ENCODE measurements around the gene HNRNPH3. TPM values are rescaled to one million over a fixed set of nuclear protein-coding genes. Genes with fewer than 3 reads are reported as not detected.
A peak's percentile ranks its signal among the peaks of the same experiment; 100 is the strongest.

HNRNPH3 gene
- total RNA-seq, 1 donor, result 16.7 TPM

DNA sequence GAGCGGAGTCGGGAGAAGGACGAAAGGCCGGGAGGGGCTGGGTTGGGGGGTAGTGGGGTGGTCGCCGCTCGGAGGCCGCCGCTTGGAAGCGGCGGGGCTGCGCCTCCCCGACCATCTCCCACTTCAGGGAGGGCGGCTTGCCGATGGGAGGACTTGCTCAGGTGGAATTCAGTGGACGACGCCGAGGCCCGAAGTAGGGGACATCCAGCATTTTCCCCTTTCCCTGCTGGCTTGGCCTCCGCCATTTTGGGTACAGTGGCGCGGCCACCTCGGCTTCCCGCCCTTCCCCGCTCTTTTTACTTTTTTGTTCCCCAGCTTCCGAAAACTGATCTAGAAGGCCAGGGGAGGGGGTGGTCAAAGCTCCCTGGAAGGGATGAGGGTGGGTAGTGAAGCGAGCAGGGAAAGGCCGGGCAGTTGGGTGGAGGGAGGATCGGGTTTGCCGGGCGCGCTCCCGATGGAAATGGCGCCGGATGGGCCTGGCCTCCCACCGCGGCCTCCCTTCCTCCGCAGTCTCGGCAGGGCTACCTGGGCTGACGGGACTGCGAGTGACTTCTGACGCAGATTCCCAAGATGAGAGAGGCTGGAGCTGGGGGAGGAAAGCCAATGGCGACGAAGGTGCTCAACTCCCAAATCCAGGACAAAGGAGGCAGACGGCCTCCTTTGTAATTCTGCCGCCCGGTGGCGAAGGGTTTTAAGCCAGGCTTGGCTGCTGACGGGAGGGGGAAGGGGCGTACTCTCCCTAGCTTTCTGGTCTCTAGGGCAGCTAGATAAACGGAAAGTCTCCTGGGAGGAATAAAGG lies 594 bp downstream of the HNRNPH3 start, which contains the start of gene PBLD:
Gene PBLD (minus strand): TSS at position 670 of the 799 bp plus-strand sequence. CDS start 26,084 bp downstream, outside the sequence.
- peak within 1 kb of the TSS; percentile 91 for H3K4me3 ChIP-seq (ENCODE audit: low read depth, low read length)
- DNase-seq (ENCODE audit: low read depth), result peak; percentile 83
- TF ChIP-seq, protein P1, sequence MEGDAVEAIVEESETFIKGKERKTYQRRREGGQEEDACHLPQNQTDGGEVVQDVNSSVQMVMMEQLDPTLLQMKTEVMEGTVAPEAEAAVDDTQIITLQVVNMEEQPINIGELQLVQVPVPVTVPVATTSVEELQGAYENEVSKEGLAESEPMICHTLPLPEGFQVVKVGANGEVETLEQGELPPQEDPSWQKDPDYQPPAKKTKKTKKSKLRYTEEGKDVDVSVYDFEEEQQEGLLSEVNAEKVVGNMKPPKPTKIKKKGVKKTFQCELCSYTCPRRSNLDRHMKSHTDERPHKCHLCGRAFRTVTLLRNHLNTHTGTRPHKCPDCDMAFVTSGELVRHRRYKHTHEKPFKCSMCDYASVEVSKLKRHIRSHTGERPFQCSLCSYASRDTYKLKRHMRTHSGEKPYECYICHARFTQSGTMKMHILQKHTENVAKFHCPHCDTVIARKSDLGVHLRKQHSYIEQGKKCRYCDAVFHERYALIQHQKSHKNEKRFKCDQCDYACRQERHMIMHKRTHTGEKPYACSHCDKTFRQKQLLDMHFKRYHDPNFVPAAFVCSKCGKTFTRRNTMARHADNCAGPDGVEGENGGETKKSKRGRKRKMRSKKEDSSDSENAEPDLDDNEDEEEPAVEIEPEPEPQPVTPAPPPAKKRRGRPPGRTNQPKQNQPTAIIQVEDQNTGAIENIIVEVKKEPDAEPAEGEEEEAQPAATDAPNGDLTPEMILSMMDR (IDR thresholded peaks at IDR 0.05; ENCODE audit: insufficient read depth, low read length), result peak; percentile 64

DNA sequence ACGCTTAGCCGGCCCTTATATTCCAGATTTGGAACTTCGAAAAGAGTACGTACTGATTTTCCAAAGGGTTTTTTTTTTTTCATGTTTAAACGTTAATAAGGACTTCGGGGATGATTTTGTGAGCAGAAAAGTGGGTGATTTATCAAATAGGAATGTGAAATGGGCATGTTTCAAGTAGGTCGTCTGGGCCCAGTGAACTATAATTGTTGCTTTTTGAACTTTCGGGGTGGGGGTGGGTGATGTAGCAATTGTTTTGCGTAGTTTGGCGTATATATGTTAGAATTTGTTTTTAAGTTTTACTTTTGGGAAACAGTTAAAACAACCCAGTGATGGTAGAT lies 1.2 kb downstream of the HNRNPH3 start:
- TF ChIP-seq, protein P1 (IDR thresholded peaks at IDR 0.05; ENCODE audit: insufficient read depth, low read length), result no peak

DNA sequence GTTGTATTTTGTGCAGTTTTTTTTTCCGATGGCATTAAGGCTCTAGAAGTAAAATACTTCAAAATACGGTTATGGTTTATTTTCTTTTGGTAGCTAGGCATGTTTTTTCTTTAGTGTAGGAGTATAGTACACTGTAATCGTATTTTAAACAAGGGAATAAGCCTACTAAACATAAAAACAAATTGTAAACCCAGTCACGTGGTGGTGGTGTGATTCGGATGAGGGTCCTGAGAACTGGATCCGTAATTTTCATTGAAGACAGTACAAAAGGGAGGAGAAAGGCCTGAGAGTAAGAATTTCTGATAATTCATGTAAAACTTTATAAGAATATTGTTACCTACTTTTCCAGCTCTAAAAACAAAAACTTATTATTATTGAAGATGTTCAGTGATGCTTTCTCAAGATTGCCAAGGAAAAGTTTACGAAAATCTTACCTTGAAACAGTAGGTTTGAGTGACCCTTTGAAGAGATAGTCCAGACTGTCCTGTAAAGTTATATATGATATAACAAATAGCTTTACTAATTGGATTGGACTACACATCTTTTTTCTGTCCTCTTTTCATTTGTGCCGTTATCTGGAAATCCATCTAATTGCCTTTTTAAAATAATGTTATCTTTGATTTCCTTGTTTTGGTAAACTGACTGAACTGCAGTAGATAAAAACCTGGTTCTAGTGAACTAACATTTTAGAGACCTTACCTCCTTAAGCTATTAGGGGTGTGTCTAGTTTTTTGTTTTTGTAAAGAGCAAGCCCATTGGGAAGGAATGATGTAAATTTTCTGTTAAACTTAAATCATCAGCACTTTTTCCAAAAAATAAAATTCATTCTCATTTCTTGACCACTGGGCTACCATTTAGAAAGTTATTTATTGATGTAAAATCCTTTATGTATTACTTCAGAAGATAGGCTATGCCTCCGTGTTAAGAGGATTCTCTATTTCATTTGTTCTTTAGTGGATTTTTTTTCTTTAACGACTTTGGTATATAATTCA lies 1.9 kb downstream of the HNRNPH3 start:
- H3K4me3 ChIP-seq (ENCODE audit: low read depth, low read length), result peak overlapping the region; percentile 91
- TF ChIP-seq, protein P1 (IDR thresholded peaks at IDR 0.05; ENCODE audit: insufficient read depth, low read length), result no peak
- no peak for DNase-seq (ENCODE audit: low read depth)

More for the DNA sequence above, 1.2 kb downstream of the HNRNPH3 start:
- DNase-seq (ENCODE audit: low read depth), result peak; percentile 83
- peak overlapping the region; percentile 91 for H3K4me3 ChIP-seq (ENCODE audit: low read depth, low read length)

DNA sequence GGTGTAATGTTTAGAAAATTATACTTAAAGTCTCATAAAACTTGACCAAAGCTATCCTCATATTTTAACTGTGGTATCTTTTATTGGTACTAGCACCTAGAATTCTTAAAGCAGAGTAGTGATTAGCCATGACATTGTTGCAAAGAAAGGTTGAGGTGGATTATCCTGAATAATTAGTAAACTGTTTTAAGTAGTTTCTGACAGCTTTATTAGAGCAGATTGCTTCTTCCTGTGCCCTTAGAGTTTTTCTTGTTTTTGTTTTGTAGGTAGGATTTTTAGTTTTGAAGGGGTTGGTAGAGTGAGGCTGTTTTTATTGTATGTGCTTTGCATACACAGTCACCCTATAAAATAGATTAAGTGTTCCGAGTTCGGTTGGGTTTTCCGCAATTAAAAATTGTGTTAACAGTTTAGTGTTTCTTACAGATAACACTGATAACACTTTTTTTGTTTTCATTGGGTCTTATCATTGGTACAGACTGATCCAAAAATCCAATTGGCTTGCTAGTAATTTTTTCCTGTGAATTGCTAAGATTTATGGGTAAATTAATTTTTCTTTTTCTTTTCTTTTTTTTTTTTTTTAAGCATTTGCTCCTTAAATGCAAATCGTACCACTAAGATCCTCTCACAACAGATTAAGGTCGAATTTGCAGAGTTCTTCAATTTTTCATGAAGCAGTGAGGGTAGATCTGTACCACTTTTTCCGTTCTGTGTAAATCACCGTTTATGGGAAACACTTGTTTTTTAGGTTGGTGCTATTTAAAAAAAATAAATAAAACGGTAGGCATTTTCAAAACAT lies 3.0 kb downstream of the HNRNPH3 start:
- no peak for DNase-seq (ENCODE audit: low read depth)
- TF ChIP-seq, protein P1 (IDR thresholded peaks at IDR 0.05; ENCODE audit: insufficient read depth, low read length), result no peak
- H3K4me3 ChIP-seq (ENCODE audit: low read depth, low read length), result peak overlapping the region; percentile 91

DNA sequence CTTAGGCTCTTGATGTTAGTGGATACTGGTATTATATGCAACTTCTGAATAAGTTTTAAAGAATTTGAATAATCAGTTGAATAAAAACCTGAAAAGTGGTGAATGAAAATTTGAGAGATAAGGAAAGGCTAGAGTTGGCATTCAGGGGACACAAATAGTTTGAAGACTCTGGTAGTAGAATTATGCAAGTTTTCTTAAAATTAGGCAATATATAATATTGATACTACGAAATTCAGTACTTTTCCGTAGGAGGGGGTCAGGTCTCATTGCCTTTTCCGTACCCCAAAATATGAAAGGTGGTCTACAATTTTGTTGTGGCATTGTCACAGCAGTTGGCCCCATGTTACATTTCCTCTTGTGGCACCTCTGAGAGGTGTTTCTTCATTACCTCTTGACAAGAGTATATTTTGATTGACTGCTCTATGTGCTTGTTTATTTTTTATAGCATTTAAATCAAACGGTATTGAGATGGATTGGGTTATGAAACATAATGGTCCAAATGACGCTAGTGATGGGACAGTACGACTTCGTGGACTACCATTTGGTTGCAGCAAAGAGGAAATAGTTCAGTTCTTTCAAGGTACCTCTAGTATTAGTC lies 5.0 kb downstream of the HNRNPH3 start:
- H3K4me3 ChIP-seq (ENCODE audit: low read depth, low read length), result no peak overlapping the region
- TF ChIP-seq, protein P1 (IDR thresholded peaks at IDR 0.05; ENCODE audit: insufficient read depth, low read length), result no peak
- no peak for DNase-seq (ENCODE audit: low read depth)
